H1 (cell line): ENCODE data around the gene KIF26B. TPM values are rescaled to one million over a fixed set of nuclear protein-coding genes. Genes with fewer than 3 reads are reported as not detected.

Experiments
- POLR2AphosphoS5 ChIP-seq: IDR thresholded peaks from 2 replicates; pipeline ENCODE4 v1.6.1; 2011; ENCODE audit warnings: low read depth, low read length
- SP1 ChIP-seq: IDR thresholded peaks from 2 replicates; pipeline ENCODE4 v1.6.1; 2011; ENCODE audit warnings: low read depth, low read length
- polyA plus RNA-seq, 7 experiments: library from polyadenylated mRNA; depleted of rRNA in 3 of 7; stranded (reverse) in 5 of 7; unstranded in 2 of 7; fragments of >200 nt in 5 of 7; fragments of 200-250 nt in 2 of 7; gene quantifications; 1 replicate in 5 of 7; 2 replicates in 1 of 7; 4 replicates in 1 of 7; pipeline versions ENCODE4 v1.2.1 to v1.2.3, GENCODE V29; 2011 to 2013; ENCODE audit warnings: missing spikeins in 2 of 7, mixed read lengths in 2 of 7
- total RNA-seq: library from RNA; stranded (reverse); fragmentation: NEBNext Ultra II Directional; extraction: Animal tissue kit (Norgen Biotek cat#: 25700); gene quantifications from 2 replicates; pipeline ENCODE4 v1.2.1, GENCODE V29; 2021

The KIF26B gene
- total and polyA plus RNA-seq, 2 of the 8 experiments (the other 6 are each of a cell fraction or from before 2014, with no cell fraction given), result 0.06 to 0.28 TPM

DNA sequence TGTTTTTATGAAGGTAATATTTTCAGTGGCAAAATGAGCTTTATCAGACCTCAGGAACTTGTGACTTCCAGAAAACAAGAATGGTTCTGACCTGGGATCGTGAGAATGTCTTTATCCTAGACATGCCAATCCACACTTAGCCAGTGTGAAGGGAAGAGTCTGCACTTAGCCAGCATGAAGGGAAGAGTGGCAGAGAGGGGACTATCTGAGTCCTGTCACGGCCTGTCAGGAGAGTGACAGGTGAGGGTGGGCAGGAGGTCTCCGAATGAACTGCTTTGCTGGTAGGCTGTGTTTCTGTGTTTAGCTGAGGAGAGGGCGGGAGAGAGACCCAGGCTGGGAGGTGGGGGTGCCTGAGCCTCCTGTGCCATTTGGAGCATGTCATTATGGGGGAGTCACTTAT, 173.1 kb downstream of the KIF26B start (continued):
- TF ChIP-seq POLR2AphosphoS5, result no peak
- TF ChIP-seq SP1, result no peak
